Endothelial cell of umbilical vein (primary cell): ENCODE results near the gene SPDEF. TPM values are rescaled to one million over a fixed set of nuclear protein-coding genes. Genes with fewer than 3 reads are reported as not detected.

Source experiments
- BruUV-seq: library from RNA; stranded (reverse); fragments of 400-500 nt; replicated peaks from 2 replicates; lab custom pipeline; 2021; lab: Mats Ljungman, UMichigan
- CTCF ChIA-PET: fragments of 300-600, 350-600 bp; sonication (Branson Sonifier 250); formaldehyde crosslinking; loops from one replicate; lab custom pipeline; 2021; ENCODE audit warnings: antibody characterized with exemption, inconsistent platforms; lab: Charles Lee
- POLR2A ChIA-PET: fragments of 300-600, 350-600 bp; sonication (Branson Sonifier 250); formaldehyde crosslinking; loops from one replicate; lab custom pipeline; 2021; ENCODE audit warnings: antibody characterized with exemption, inconsistent platforms; lab: Charles Lee
- DNase-seq: peaks from one replicate; pipeline ENCODE4 v3.0.0-alpha.2; 2011; ENCODE audit warnings: low read depth, low spot score
- FAIRE-seq: peaks from 2 replicates; lab custom pipeline; 2011; peaks lifted over from hg19 to GRCh38; lab: Jason Lieb, UNC
- H2AFZ ChIP-seq: 2 replicates; pipeline ENCODE4 v1.6.0; 2012; ENCODE audit warnings: low read depth, low read length, control low read depth, inconsistent platforms
- H3K27ac ChIP-seq: 2 replicates; pipeline ENCODE4 v1.5.1; 2011; ENCODE audit warnings: low read depth, mild to moderate bottlenecking, control low read depth, low read length, moderate library complexity; ENCODE audit not compliant: insufficient read depth
- H3K27me3 ChIP-seq, 2 experiments: 2 replicates each; pipeline versions ENCODE4 v1.6.0 to v1.6.1; 2011; ENCODE audit warnings: low read length in 2 of 2, mixed read lengths in 1 of 2; ENCODE audit not compliant: control insufficient read depth in 2 of 2, insufficient read depth in 2 of 2
- H3K36me3 ChIP-seq, 2 experiments: 2 replicates in 1 of 2; 3 replicates in 1 of 2; pipeline ENCODE4 v1.5.1; 2011; ENCODE audit warnings: low read length in 2 of 2, mild to moderate bottlenecking in 1 of 2, moderate library complexity in 1 of 2; ENCODE audit not compliant: control insufficient read depth in 2 of 2, insufficient read depth in 2 of 2; ENCODE audit errors: extremely low read depth in 1 of 2
- H3K4me1 ChIP-seq: 3 replicates; pipeline ENCODE4 v1.5.1; 2011; ENCODE audit warnings: mild to moderate bottlenecking, low read length; ENCODE audit not compliant: control insufficient read depth, insufficient read depth; ENCODE audit errors: extremely low read depth
- H3K4me2 ChIP-seq: 2 replicates; pipeline ENCODE4 v1.6.1; 2011; ENCODE audit warnings: low read length, control low read depth, mixed read lengths; ENCODE audit not compliant: insufficient read depth
- H3K4me3 ChIP-seq, 3 experiments: fragments of 200-600 bp in 1 of 3; sonication (generic), shearing (Covaris generic) in 1 of 3; replicated peaks in 1 of 3; 2 replicates each; pipeline ENCODE4 v1.5.1; 2011 to 2016; ENCODE audit warnings: control low read depth in 3 of 3, low read length in 3 of 3, mild to moderate bottlenecking in 2 of 3, inconsistent platforms in 1 of 3, low read depth in 1 of 3, moderate library complexity in 1 of 3; ENCODE audit not compliant: insufficient read depth in 1 of 3
- H3K79me2 ChIP-seq: 2 replicates; pipeline ENCODE4 v1.6.0; 2012; ENCODE audit warnings: low read length, inconsistent platforms; ENCODE audit not compliant: control insufficient read depth, insufficient read depth
- H3K9ac ChIP-seq: replicated peaks from 2 replicates; pipeline ENCODE3; 2011; ENCODE audit warnings: low read length, control low read depth; ENCODE audit not compliant: insufficient read depth; ENCODE audit errors: extremely low read depth
- H3K9me1 ChIP-seq: replicated peaks from 3 replicates; pipeline ENCODE4 v1.6.0; 2011; ENCODE audit warnings: mild to moderate bottlenecking, low read length; ENCODE audit not compliant: control insufficient read depth, insufficient read depth; ENCODE audit errors: extremely low read depth
- H3K9me3 ChIP-seq: replicated peaks from 2 replicates; pipeline ENCODE4 v1.5.1; 2012; ENCODE audit warnings: low read length, inconsistent platforms; ENCODE audit not compliant: control insufficient read depth, insufficient read depth
- H4K20me1 ChIP-seq: replicated peaks from 2 replicates; pipeline ENCODE3; 2011; ENCODE audit warnings: mild to moderate bottlenecking, low read length; ENCODE audit not compliant: control insufficient read depth, insufficient read depth; ENCODE audit errors: extremely low read depth
- CTCF ChIP-seq, 2 donors: IDR thresholded peaks; 1 replicate in 1 of 2; 2 replicates in 1 of 2; pipeline ENCODE4 v1.5.1; 2011; ENCODE audit warnings: low read length in 2 of 2, mild to moderate bottlenecking in 2 of 2, moderate library complexity in 2 of 2, control low read depth in 1 of 2, inconsistent platforms in 1 of 2, low read depth in 1 of 2; ENCODE audit not compliant: insufficient read depth in 1 of 2; ENCODE audit errors: extremely low read depth in 1 of 2
- EZH2 ChIP-seq: IDR thresholded peaks from 2 replicates; pipeline ENCODE4 v1.6.1; 2012; ENCODE audit warnings: borderline replicate concordance, low read depth, mild to moderate bottlenecking, moderate library complexity, low read length, inconsistent platforms; ENCODE audit not compliant: severe bottlenecking
- FOS ChIP-seq: IDR thresholded peaks from 2 replicates; pipeline ENCODE4 v1.6.1; 2011; ENCODE audit warnings: mild to moderate bottlenecking, low read length, moderate library complexity, borderline replicate concordance; ENCODE audit not compliant: insufficient read depth
- GATA2 ChIP-seq: IDR thresholded peaks from 2 replicates; pipeline ENCODE4 v1.7.0; 2011; ENCODE audit warnings: low read depth, mild to moderate bottlenecking, moderate library complexity, mixed read lengths, low read length; ENCODE audit not compliant: insufficient read length, insufficient read depth
- JUN ChIP-seq: IDR thresholded peaks from 2 replicates; pipeline ENCODE4 v1.6.1; 2011; ENCODE audit warnings: borderline replicate concordance, low read depth; ENCODE audit not compliant: insufficient read length, insufficient read depth
- MAX ChIP-seq: IDR thresholded peaks from 2 replicates; pipeline ENCODE4 v1.6.1; 2011; ENCODE audit not compliant: insufficient read depth, insufficient read length
- MYC ChIP-seq: IDR thresholded peaks from one replicate; pipeline ENCODE4 v1.6.1; 2011; ENCODE audit warnings: mild to moderate bottlenecking, low read depth, low read length
- POLR2A ChIP-seq: IDR thresholded peaks from 2 replicates; pipeline ENCODE4 v1.6.1; 2012; ENCODE audit warnings: low read depth, mild to moderate bottlenecking, control low read depth, low read length
- POLR2AphosphoS5 ChIP-seq: IDR thresholded peaks from 2 replicates; pipeline ENCODE4 v1.6.1; 2012; ENCODE audit warnings: low read depth, mild to moderate bottlenecking, control low read depth, low read length, moderate library complexity; ENCODE audit not compliant: insufficient read depth
- dilution Hi-C: fragments of 300-500 bp; cut with MboI; formaldehyde crosslinking; loops from one replicate; pipeline ENCODE4 v1.15.0; 2019; ENCODE audit warnings: low sequenced_read_pairs; ENCODE audit not compliant: extremely low pct_ligation_motif_present
- intact Hi-C: fragments of 100-400 bp; cut with micrococcal nuclease; formaldehyde crosslinking; loops from one replicate; pipeline ENCODE4 v1.10.0; 2022
- polyA plus RNA-seq, 4 experiments: library from polyadenylated mRNA; depleted of rRNA in 3 of 4; stranded (reverse) in 3 of 4; unstranded in 1 of 4; fragments of >200 nt; gene quantifications; 2 replicates each; pipeline versions ENCODE4 v1.2.1 to v1.2.3, GENCODE V29; 2011 to 2012; ENCODE audit warnings: missing spikeins in 1 of 4
- total RNA-seq: library from RNA; stranded (reverse); gene quantifications from 2 replicates; pipeline ENCODE4 v1.2.3, GENCODE V29; 2021

The SPDEF gene
- total and polyA plus RNA-seq, 2 donors (not counting 3 experiments of a cell fraction or from before 2014, with no cell fraction given), result not detected

- peaks cover 5% of the 10 kb centered on the region for H3K4me1 ChIP-seq
- POLR2A ChIA-PET, result no interaction called here
- TF ChIP-seq EZH2, result no peak
- TF ChIP-seq POLR2A, result no peak
- TF ChIP-seq MYC, result no peak
- no peak for TF ChIP-seq MAX
- no peak for TF ChIP-seq POLR2AphosphoS5
- no peak for TF ChIP-seq CTCF (IDR thresholded peaks at IDR 0.05; ENCODE audit: extremely low read depth in 1 of 2, insufficient read depth in 1 of 2, low read depth in 1 of 2, low read length in 2 of 2)
- no peak for TF ChIP-seq FOS
- no peak for TF ChIP-seq JUN
- TF ChIP-seq GATA2, result no peak
- BruUV-seq, result no TSS peak
- no peak overlapping the region for H2AFZ ChIP-seq
- no peaks in the 10 kb centered on the region for H3K27me3 ChIP-seq
- intact Hi-C loops, result loop anchor here (5.0 kb wide), 1 partner anchor 36 kb away; no protein-coding TSS in a partner anchor
- no peaks in the 10 kb centered on the region for H3K9me1 ChIP-seq
- FAIRE-seq, result no peak
- no peaks in the 10 kb centered on the region for H3K79me2 ChIP-seq
- no peak for DNase-seq
- no peaks in the 10 kb centered on the region for H3K9me3 ChIP-seq
- H3K4me2 ChIP-seq, result no peak overlapping the region
- dilution Hi-C loops, result no loop called here
- H3K27ac ChIP-seq, result no peak overlapping the region
- H3K4me3 ChIP-seq, result no peak overlapping the region
- no peak overlapping the region for H3K9ac ChIP-seq
- no peaks in the 10 kb centered on the region for H4K20me1 ChIP-seq
- CTCF ChIA-PET, result interaction anchor here (1.2 to 1.4 kb wide), 2 partner anchors 103 to 424 kb away, joined by 3 read pairs; no protein-coding TSS in a partner anchor
- H3K36me3 ChIP-seq, result no peaks in the 10 kb centered on the region
Observed at GRCh38 chr6:34562861-34563512, 6.9 kb upstream of the SPDEF start.
